ENCODE results near the gene SUSD6. TPM values are rescaled to one million over a fixed set of nuclear protein-coding genes. Genes with fewer than 3 reads are reported as not detected.
A peak's percentile ranks its signal among the peaks of the same experiment; 100 is the strongest.

Gene SUSD6
- total RNA-seq, 4 donors from 2014 or later, result 11.9 to 26.3 (median 16.2) TPM

DNA sequence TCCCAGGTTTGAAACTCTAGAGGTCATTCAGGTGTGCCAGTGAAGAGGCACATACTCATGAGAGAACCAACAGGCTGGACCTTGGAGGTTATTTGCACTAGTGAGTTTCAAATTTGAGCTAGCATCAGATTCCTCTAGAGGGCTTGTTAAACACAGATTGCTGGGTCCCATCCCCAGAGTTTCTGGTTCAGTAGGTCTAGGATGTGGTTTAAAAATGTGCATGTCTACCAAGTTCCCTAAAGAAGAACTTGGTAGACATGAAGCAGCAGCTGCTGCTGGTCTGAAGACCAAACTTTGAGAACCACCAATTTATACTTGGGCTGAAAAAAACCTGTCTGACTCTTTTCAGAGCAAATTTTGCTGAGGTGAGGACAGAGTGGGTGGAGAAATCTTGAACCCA lies 61.7 kb downstream of the SUSD6 start:
- Histone ChIP-seq H3K27ac (peak overlapping the region; percentile 51 to 73 (median 68)), H3K4me3 (no peak overlapping the region), H3K36me3 (no peaks in the 10 kb centered on the region), H3K9me3 (no peaks in the 10 kb centered on the region), H3K4me1 (peaks cover 66 to 76% of the 10 kb centered on the region in 2 donors), H3K27me3 (no peaks in the 10 kb centered on the region)
- no peak for DNase-seq
- intact Hi-C loops (cut with DNase I; ENCODE audit: low total_unique reads) (no loop called here), in situ Hi-C loops (cut with MboI; ENCODE audit: low sequenced_read_pairs in 4 of 4) (no loop called here)
- TF ChIP-seq POLR2A (IDR thresholded peaks at IDR 0.05), result no peak
- TF ChIP-seq, protein P1, sequence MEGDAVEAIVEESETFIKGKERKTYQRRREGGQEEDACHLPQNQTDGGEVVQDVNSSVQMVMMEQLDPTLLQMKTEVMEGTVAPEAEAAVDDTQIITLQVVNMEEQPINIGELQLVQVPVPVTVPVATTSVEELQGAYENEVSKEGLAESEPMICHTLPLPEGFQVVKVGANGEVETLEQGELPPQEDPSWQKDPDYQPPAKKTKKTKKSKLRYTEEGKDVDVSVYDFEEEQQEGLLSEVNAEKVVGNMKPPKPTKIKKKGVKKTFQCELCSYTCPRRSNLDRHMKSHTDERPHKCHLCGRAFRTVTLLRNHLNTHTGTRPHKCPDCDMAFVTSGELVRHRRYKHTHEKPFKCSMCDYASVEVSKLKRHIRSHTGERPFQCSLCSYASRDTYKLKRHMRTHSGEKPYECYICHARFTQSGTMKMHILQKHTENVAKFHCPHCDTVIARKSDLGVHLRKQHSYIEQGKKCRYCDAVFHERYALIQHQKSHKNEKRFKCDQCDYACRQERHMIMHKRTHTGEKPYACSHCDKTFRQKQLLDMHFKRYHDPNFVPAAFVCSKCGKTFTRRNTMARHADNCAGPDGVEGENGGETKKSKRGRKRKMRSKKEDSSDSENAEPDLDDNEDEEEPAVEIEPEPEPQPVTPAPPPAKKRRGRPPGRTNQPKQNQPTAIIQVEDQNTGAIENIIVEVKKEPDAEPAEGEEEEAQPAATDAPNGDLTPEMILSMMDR (IDR thresholded peaks at IDR 0.05 in 4 of 5, conservative IDR thresholded peaks at IDR 0.05 in 1 of 5), result no peak
- ATAC-seq, result no peak

DNA sequence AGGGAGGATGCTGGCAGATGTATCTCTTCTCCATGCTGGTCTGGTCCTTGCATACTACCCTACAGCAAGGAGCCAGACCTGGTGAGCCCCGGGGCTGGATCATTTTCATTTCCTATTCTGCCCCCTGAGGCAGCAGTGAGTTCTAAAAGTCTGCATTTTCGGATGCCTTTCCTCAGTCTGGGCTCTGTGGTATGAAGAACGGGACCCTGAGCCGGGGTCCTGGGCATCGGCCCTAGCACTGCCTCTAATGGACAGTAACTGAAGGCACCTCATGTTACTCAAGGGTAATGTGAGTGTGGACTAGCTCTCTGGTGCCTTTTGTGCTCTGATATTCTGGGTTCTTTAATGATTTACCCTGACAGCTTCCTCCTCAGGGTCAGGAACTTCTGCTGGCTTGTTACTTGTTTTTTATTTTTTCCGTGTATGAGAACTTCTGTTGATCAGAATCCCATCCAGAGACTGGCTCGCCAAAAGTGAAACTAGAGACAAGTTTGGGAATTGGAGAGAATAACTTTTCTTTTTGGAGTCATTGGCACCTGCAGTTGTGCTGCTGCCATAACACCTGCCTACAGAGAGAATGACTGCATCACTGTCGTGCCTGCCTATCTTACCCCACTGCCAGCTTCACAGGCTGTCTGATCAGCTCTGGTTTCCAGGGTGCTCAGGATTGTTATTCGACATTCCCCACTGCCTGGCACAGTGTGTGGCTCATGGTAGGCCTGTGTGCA lies 62.3 kb downstream of the SUSD6 start:
- H3K4me1 ChIP-seq, result peaks cover 66 to 75% of the 10 kb centered on the region in 2 donors
- TF ChIP-seq, protein P1 (IDR thresholded peaks at IDR 0.05 in 4 of 5, conservative IDR thresholded peaks at IDR 0.05 in 1 of 5), result no peak
- TF ChIP-seq POLR2A (IDR thresholded peaks at IDR 0.05), result no peak
- H3K36me3 ChIP-seq, result no peaks in the 10 kb centered on the region
- no peak for DNase-seq
- no peaks in the 10 kb centered on the region for H3K9me3 ChIP-seq
- H3K4me3 ChIP-seq, result peak overlapping the region in 3 of 4 donors; percentile 3 to 32 (median 27)
- no peaks in the 10 kb centered on the region for H3K27me3 ChIP-seq
- in situ Hi-C loops (cut with MboI; ENCODE audit: low sequenced_read_pairs in 4 of 4) (no loop called here), intact Hi-C loops (cut with DNase I; ENCODE audit: low total_unique reads) (no loop called here)
- peak; percentile 31 to 45 for ATAC-seq
- peak overlapping the region; percentile 51 to 73 (median 68) for H3K27ac ChIP-seq

DNA sequence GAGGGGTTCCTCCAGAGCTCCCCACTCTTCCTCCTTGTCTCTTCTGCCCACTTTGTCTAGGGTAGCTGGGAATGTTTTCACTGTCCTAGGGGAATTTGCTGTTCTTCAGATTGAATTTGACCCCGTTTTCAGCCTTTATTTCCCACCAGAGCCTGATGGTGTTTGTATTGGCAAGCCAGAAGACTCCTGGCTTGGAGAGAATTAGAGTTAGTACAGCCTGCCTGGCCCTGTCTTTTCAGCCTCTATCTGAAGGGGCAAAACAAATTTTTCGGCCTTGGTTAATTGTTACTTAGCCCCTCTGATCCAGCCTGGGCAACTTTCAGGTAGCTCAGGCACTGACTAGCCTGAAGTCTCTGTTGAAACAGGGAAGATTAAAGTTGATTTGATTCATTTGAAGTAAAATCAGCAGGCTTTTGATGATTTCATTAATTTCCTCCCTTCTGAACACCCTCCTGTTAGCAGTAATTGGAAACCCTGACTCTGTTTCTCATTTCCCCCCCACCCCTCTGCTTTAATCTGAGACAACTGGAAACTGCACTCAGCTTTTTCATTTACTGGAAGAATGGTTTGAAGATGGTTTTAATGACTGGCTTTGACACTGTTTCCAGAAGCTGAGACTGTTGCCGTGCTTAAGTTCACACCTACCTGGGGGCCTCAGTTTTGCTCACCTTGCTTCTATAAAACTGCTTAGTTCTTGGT lies 63.3 kb downstream of the SUSD6 start:
- in situ Hi-C loops (cut with MboI; ENCODE audit: low sequenced_read_pairs in 4 of 4), result no loop called here
- Histone ChIP-seq H3K36me3 (no peaks in the 10 kb centered on the region), H3K27ac (peak overlapping the region; percentile 51 to 73 (median 68)), H3K4me1 (peaks cover 60 to 69% of the 10 kb centered on the region in 2 donors), H3K4me3 (peak overlapping the region in 1 of 4 donors; percentile 27), H3K27me3 (no peaks in the 10 kb centered on the region), H3K9me3 (no peaks in the 10 kb centered on the region)
- TF ChIP-seq POLR2A (IDR thresholded peaks at IDR 0.05), result no peak
- TF ChIP-seq, protein P1 (IDR thresholded peaks at IDR 0.05 in 4 of 5, conservative IDR thresholded peaks at IDR 0.05 in 1 of 5), result no peak
- no peak for ATAC-seq
- intact Hi-C loops (cut with DNase I; ENCODE audit: low total_unique reads), result no loop called here
- no peak for DNase-seq

DNA sequence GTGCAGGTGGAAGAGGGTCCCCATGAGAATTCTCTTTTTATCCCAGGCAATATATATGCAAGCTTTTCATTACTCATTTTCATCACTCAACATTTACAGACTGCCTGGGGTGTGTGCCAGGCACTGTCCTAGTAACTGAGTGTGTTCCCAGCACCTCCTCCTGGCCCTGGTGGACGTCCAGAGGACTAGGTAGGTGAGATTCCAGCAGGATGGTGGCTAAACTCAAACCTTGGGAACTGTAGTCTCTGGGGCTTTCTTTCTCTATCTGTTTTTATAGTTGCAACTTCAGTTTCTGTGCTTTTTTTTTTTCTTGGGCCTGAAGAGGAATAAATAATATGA lies 63.8 kb downstream of the SUSD6 start:
- in situ Hi-C loops (cut with MboI; ENCODE audit: low sequenced_read_pairs in 4 of 4) (no loop called here), intact Hi-C loops (cut with DNase I; ENCODE audit: low total_unique reads) (no loop called here)
- no peak for DNase-seq
- Histone ChIP-seq H3K36me3 (no peaks in the 10 kb centered on the region), H3K4me3 (no peak overlapping the region), H3K27me3 (no peaks in the 10 kb centered on the region), H3K9me3 (no peaks in the 10 kb centered on the region), H3K27ac (peak overlapping the region; percentile 51 to 73 (median 68)), H3K4me1 (peaks cover 55 to 66% of the 10 kb centered on the region in 2 donors)
- TF ChIP-seq POLR2A (IDR thresholded peaks at IDR 0.05), result no peak
- TF ChIP-seq, protein P1 (IDR thresholded peaks at IDR 0.05 in 4 of 5, conservative IDR thresholded peaks at IDR 0.05 in 1 of 5), result no peak
- no peak for ATAC-seq
